Erythroblast (primary cell): ENCODE data around the gene THAP10.

ENCODE experiments used
- GATA1 ChIP-seq: IDR thresholded peaks from 2 replicates; pipeline ENCODE4 v1.6.1; 2011; ENCODE audit warnings: low read depth, mild to moderate bottlenecking, control low read depth, low read length, moderate library complexity
- POLR2A ChIP-seq: IDR thresholded peaks from 2 replicates; pipeline ENCODE4 v1.6.1; 2011; ENCODE audit warnings: mild to moderate bottlenecking, low read length

DNA sequence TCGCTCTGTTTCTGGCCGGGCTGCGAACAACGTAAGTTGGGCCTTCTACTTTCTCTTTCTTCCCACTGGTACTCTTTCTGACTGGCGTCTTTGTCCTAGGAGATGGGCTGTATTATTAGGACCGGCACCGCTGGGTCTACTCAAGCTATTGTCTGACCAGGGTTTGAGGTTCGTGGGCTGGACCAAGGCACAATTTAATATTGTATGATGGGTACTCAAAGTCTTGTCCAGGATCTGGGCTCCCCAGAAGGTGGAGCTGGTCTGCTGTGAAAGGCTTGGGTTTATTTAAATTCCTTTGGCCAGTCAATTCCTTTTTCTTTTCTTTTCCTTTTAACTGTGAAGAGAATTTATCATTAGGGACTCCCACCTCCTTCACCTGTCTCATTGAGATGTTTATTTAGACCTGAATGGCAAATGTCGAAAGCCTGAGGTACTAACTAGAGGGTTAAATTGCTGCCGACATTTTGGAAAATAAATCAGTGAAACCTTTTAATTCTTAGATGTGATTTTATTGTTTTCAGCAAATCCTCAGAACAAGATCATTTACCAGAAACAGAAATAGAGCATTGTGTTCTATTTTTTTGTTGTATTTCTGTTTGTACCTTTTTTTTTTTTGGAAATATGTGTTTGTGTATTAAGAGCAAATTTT lies 803 bp upstream of the THAP10 start:
- TF ChIP-seq GATA1, result no peak
- no peak for TF ChIP-seq POLR2A
